Subcutaneous adipose tissue (tissue), 4 donors: Measurements from ENCODE around the gene NAA10. TPM values are rescaled to one million over a fixed set of nuclear protein-coding genes. Genes with fewer than 3 reads are reported as not detected.

Experiments
- total RNA-seq, 4 donors: library from RNA; depleted of rRNA; stranded (reverse); fragments of >200 nt; gene quantifications; one replicate each; pipeline ENCODE4 v1.1.0, GENCODE V29; 2016
- TF ChIP-seq, protein P1 (sequence below): fragments of 450-650 bp; IDR thresholded peaks from one replicate; pipeline ENCODE4 v1.5.1; 2016; ENCODE audit warnings: low read depth, mild to moderate bottlenecking, control low read depth, antibody characterized with exemption, moderate library complexity

The NAA10 gene
- total RNA-seq, 4 donors from 2014 or later, result 69.4 to 87.8 (median 76.5) TPM

- TF ChIP-seq, protein P1, sequence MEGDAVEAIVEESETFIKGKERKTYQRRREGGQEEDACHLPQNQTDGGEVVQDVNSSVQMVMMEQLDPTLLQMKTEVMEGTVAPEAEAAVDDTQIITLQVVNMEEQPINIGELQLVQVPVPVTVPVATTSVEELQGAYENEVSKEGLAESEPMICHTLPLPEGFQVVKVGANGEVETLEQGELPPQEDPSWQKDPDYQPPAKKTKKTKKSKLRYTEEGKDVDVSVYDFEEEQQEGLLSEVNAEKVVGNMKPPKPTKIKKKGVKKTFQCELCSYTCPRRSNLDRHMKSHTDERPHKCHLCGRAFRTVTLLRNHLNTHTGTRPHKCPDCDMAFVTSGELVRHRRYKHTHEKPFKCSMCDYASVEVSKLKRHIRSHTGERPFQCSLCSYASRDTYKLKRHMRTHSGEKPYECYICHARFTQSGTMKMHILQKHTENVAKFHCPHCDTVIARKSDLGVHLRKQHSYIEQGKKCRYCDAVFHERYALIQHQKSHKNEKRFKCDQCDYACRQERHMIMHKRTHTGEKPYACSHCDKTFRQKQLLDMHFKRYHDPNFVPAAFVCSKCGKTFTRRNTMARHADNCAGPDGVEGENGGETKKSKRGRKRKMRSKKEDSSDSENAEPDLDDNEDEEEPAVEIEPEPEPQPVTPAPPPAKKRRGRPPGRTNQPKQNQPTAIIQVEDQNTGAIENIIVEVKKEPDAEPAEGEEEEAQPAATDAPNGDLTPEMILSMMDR, result no peak
Measured at GRCh38 chrX:153889123-153889522, 45.7 kb downstream of the NAA10 start.

DNA sequence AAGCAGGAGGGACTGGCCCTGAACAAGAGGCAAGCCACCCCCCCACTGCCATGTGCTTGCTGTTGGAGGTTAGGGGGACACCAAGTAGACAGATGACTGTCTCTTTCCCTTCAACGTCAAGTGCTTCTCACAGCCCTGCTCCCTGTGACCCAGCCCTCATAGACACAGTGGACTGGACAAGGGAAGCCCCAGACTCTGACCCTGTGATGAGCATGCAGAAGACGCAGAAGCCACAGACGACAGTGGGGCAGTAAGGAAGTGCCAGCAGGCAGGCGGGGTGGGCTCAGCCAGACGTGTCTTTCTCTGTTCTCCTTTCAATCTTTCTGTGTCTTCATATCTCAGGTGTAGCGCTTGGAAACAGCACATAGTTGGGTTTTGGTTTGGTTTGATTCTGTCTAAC, 46.5 kb downstream of the NAA10 start:
- TF ChIP-seq, protein P1, result no peak

DNA sequence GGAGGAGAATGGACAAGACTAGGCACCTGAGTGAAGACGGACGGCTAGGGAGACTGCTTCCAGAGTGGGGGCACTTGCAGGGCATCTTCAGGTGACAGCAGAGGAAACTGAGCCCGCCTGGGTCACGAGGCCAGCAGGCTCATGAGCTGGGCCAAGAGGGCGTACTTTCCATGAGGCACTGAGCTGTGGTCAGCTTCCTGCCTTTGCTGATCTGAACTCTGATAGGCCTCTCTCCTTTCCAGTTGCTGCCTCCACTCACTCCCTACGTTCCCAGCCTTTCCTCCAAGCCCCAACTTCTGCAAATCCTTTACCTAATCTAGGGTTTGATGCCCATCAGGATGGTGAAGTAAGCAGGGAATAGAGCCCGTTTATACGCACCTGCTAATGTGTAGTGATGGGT, 47.5 kb downstream of the NAA10 start:
- TF ChIP-seq, protein P1, result no peak

DNA sequence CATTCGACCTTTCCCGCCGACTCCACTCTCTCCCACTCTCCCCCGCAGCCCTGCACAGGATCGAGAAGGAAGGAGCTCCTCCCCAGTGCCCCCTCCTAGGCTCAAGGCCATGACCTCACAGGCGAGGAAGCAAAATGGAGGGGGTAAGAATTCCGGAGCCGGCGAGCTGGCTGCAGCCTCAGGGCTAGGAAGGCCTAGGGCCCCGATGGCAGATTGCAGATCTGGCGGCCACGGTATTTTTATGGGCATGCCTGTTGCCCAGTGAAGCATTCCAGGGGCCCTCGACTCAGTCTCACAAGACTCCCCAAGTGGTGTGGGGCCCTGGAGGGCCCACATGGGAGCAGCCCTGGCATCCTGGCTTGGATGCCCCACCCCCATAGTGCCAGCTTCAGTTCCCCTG, 47.9 kb downstream of the NAA10 start:
- TF ChIP-seq, protein P1, result no peak

DNA sequence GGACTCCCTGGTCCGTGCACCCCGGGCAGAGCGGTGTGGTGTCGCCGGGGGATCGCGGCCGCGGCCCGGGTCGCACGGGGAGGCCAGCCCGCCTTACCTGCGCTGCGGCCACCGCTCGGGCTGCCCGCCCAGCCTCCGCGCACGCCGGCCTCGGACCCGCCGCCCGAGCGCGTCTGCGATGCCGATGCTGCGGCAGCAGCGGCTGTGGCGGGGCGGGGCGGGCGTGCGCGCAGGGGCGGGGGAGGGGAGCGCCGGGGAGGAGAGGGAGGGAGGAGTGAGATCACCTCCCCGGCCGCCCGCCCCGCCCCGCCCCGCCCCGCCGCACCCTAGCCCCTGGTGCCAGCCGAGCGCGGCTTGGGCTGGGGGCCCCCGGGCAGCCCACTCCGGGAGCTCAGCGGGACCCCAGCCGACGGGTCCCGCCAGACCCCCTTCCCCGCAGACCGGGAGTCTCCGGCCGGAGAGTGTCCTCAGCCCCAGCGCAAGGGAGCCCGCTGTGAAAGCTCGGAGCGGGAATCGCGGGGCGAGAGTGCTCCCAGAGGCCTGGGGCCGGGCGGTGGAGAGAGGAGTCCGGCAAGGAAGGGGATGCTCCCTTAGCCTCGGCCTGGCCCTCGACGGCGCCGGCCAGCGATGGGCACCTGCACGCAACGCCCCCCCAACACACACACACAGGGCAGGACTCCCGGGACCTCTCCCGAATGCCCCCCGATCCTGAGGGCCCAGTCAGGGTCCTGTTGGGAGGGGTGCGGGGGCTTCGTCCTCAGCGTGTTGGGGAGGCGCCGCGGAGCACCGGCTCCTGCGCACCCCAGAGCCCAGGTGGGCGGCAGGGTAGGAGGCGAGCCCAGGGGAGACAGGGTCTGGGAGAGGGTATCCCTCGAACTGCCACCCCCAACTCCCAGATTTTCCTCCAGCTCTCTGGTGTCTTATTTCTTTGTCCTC, 48.6 kb downstream of the NAA10 start, which contains the start of gene L1CAM:
TSS of gene L1CAM (minus strand) at position 206 of the 936 bp plus-strand sequence. CDS start 10,337 bp downstream, outside the sequence.
- TF ChIP-seq, protein P1, result no peak

DNA sequence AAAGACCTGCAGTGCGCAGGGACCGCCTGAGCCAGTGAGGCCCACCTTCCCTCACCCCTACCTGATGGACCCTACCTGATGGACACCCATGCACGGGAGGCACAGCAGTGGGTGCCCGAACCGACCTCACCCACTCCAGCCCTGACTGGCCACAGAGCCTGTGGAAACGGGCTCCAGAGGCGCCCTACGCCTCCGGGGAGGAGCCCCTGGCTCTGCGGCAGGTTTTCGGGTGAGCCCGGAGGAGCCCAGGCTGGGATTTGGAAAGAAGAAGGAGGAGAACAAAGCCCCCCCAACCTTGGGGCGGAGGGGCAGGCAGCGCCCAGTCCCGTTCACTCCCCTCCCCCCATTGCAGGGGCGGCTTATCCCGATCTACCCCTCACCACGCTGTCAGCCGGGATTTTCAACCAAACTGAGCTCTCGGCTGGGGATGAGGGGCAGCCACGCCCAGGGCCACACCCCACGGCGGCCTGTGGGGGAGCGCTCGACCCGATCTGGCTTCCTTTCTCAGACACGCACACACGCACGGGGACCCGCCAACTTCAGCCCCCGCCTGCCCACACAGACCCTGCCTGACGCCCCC, 49.5 kb downstream of the NAA10 start:
- TF ChIP-seq, protein P1, result no peak

- TF ChIP-seq, protein P1, result no peak
Measured at GRCh38 chrX:153884590-153884989, 50.2 kb downstream of the NAA10 start.
